Uterus (tissue), 4 donors: ENCODE results near the gene CPVL. TPM values are rescaled to one million over a fixed set of nuclear protein-coding genes. Genes with fewer than 3 reads are reported as not detected.

Source experiments
- DNase-seq, 2 donors: peaks; one replicate each; pipeline ENCODE4 v3.0.0-alpha.2; 2019 to 2020
- H3K27ac ChIP-seq, 2 donors: fragments of 200-600 bp; sonication (generic); 1 replicate in 1 of 2; 2 replicates in 1 of 2; pipeline ENCODE4 v1.5.1; 2016 to 2018
- H3K27me3 ChIP-seq, 2 donors: fragments of 200-600 bp; sonication (generic); one replicate each; pipeline ENCODE4 v1.5.1; 2018 to 2019; ENCODE audit warnings: control low read depth in 1 of 2
- H3K36me3 ChIP-seq, 2 donors: fragments of 200-600 bp; sonication (generic); one replicate each; pipeline ENCODE4 v1.5.1; 2019; ENCODE audit warnings: control low read depth in 1 of 2
- H3K4me1 ChIP-seq, 2 donors: fragments of 200-600 bp; sonication (generic); one replicate each; pipeline ENCODE4 v1.5.1; 2018 to 2019; ENCODE audit warnings: control low read depth in 1 of 2
- H3K4me3 ChIP-seq, 2 donors: fragments of 200-600 bp; sonication (generic); 1 replicate in 1 of 2; 2 replicates in 1 of 2; pipeline ENCODE4 v1.5.1; 2018 to 2019; ENCODE audit warnings: mild to moderate bottlenecking in 1 of 2
- H3K9me3 ChIP-seq, 2 donors: fragments of 200-600 bp; sonication (generic); one replicate each; pipeline ENCODE4 v1.5.1; 2019; ENCODE audit warnings: control low read depth in 1 of 2
- CTCF ChIP-seq, 4 experiments: fragments of 200-600 bp in 2 of 4; fragments of 450-650 bp in 2 of 4; sonication (generic) in 2 of 4; IDR thresholded peaks; one replicate each; pipeline ENCODE4 v1.5.1; 2016 to 2019; ENCODE audit warnings: antibody characterized with exemption in 4 of 4, mild to moderate bottlenecking in 2 of 4, moderate library complexity in 1 of 4
- POLR2A ChIP-seq, 2 donors: fragments of 450-650 bp; IDR thresholded peaks; one replicate each; pipeline ENCODE4 v1.6.1; 2016; ENCODE audit warnings: antibody characterized with exemption in 2 of 2, mild to moderate bottlenecking in 1 of 2, moderate library complexity in 1 of 2
- intact Hi-C: fragments of 100-400 bp; cut with DNase I; formaldehyde crosslinking; loops from one replicate; pipeline ENCODE4 v1.15.1; 2023; ENCODE audit warnings: low total_unique reads
- total RNA-seq, 4 donors: library from RNA; depleted of rRNA in 3 of 4; stranded (reverse); fragments of >200 nt in 3 of 4; gene quantifications; one replicate each; pipeline versions ENCODE4 v1.1.0 to v1.2.4, GENCODE V29; 2014 to 2023
- donor health status: DM: yes; HTN: yes; CAD: no.

Gene CPVL
- total RNA-seq, 4 donors from 2014 or later: 8.5 to 21.1 (median 14.5) TPM

DNA sequence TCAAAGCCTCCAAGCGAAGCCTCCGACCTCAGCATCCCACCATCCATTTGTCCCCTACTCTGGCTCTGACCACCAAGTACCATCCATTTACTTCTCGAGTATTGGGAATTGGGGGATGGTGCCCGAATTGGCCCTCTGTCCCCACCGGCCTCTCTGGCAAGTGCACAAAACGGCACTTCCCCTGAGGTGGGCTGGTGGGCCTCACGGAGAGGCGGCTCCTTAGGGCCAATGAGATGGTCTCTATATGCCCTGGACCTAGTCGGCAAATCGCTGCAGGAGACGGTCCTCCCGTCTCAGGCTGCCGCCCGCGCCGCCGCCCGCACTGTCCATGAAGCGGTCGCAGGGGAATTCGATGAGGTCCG lies 191.0 kb downstream of the CPVL start:
- TF ChIP-seq CTCF (IDR thresholded peaks at IDR 0.05) (no peak), POLR2A (IDR thresholded peaks at IDR 0.05) (no peak)
- Histone ChIP-seq H3K4me1 (peaks cover 0 to 15% of the 10 kb centered on the region in 2 donors), H3K27ac (peak overlapping the region; percentile 37 to 75), H3K4me3 (peak overlapping the region in 1 of 2 donors; percentile 55), H3K36me3 (no peaks in the 10 kb centered on the region), H3K27me3 (no peaks in the 10 kb centered on the region), H3K9me3 (no peaks in the 10 kb centered on the region)
- DNase-seq: no peak
- intact Hi-C loops: no loop called here

DNA sequence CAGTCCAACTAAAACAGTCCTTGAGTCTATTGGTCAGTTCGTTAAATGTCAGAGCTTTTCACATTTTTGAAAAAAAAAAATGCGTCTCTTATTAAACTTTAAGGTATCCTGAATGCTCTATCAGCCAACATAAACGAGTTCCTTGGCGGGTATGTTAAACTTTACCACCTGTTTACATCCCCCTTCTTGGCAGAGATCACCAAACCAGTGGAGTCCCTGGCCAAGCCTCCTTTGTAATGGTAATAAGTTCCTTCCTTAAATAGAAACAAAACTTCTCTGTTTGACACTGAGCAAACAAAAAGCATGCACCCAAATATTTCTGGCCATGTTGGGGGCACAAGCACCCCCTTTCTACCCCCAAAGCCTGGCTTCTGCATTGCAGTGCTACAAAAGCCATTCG lies 191.4 kb downstream of the CPVL start:
- H3K4me1 ChIP-seq: peaks cover 0 to 15% of the 10 kb centered on the region in 2 donors
- intact Hi-C loops: no loop called here

DNA sequence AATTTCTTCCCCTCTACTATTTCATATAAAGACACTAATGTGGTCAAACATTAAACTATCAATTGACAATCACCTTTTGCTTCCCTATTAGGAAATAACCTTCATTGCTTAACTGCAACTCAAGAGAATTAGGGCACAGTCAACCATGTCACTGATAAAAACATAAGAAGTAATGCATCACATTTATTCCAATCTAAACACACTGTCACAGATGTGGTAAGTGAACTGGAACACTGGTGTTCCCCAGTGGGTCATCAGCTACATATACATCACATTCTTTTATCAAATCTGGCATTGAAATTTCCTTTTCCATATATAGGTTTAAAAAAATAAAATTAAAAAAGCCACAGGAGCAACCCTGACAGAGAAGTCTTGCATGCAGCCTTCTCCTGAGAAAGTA lies 191.9 kb downstream of the CPVL start:
- H3K9me3 ChIP-seq: no peaks in the 10 kb centered on the region
- TF ChIP-seq CTCF (IDR thresholded peaks at IDR 0.05) (no peak), POLR2A (IDR thresholded peaks at IDR 0.05) (no peak)
- DNase-seq: no peak
- no peak overlapping the region for H3K4me3 ChIP-seq
- peaks cover 0 to 15% of the 10 kb centered on the region in 2 donors for H3K4me1 ChIP-seq
- intact Hi-C loops: no loop called here
- H3K27ac ChIP-seq: peak overlapping the region in 1 of 2 donors; percentile 16
- H3K36me3 ChIP-seq: no peaks in the 10 kb centered on the region
- H3K27me3 ChIP-seq: no peaks in the 10 kb centered on the region

More for the DNA sequence above, 191.4 kb downstream of the CPVL start:
- Histone ChIP-seq H3K4me3 (no peak overlapping the region), H3K9me3 (no peaks in the 10 kb centered on the region), H3K27ac (peak overlapping the region in 1 of 2 donors; percentile 16), H3K36me3 (no peaks in the 10 kb centered on the region), H3K27me3 (no peaks in the 10 kb centered on the region)
- no peak for DNase-seq
- no peak for TF ChIP-seq CTCF (IDR thresholded peaks at IDR 0.05)

GRCh38 chr7:28953633-28954032 lies 192.7 kb downstream of the CPVL start:
- intact Hi-C loops: no loop called here

More at GRCh38 chr7:28953633-28954032, 192.7 kb downstream of the CPVL start:
- Histone ChIP-seq H3K9me3 (no peaks in the 10 kb centered on the region), H3K36me3 (no peaks in the 10 kb centered on the region), H3K4me3 (no peak overlapping the region), H3K4me1 (peaks cover 0 to 15% of the 10 kb centered on the region in 2 donors), H3K27ac (peak overlapping the region; percentile 17 to 48), H3K27me3 (no peaks in the 10 kb centered on the region)
- TF ChIP-seq POLR2A (IDR thresholded peaks at IDR 0.05): no peak
- TF ChIP-seq CTCF (IDR thresholded peaks at IDR 0.05): no peak
- DNase-seq: no peak

Other genes with a start within 250 kb of the CPVL start
- gene TRIL, start 188.2 kb downstream of the CPVL start, total RNA-seq: 10 to 100 TPM in 2 of 4 donors, 1 to 10 TPM in 2; 6.2 to 23.5 (median 10.1) TPM
- 10 to 100 TPM in 3 of 4 donors, 1 to 10 TPM in 1; 9.8 to 22.9 (median 18.3) TPM for gene CHN2, start 48.2 kb upstream of the CPVL start, total RNA-seq